Measurements from ENCODE around the gene KCNMA1. TPM values are rescaled to one million over a fixed set of nuclear protein-coding genes. Genes with fewer than 3 reads are reported as not detected.

KCNMA1 gene
- total RNA-seq, 1 experiment from 2014 or later = 0.08 TPM

GRCh38 chr10:76920581-76920980 is 717.0 kb downstream of the KCNMA1 start:
- no peak for DNase-seq (ENCODE audit: low spot score)

- DNase-seq (ENCODE audit: low spot score) = no peak
These were observed 719.5 kb downstream of the KCNMA1 start for GRCh38 chr10:76918106-76918505.

- no peak for DNase-seq (ENCODE audit: low spot score)
These were observed 720.5 kb downstream of the KCNMA1 start for GRCh38 chr10:76917071-76917470.

GRCh38 chr10:76916536-76916935 is 721.1 kb downstream of the KCNMA1 start:
- no peak for DNase-seq (ENCODE audit: low spot score)

GRCh38 chr10:76915316-76915715 is 722.3 kb downstream of the KCNMA1 start:
- no peak for DNase-seq (ENCODE audit: low spot score)

GRCh38 chr10:76911184-76911583 is 726.4 kb downstream of the KCNMA1 start:
- DNase-seq (ENCODE audit: low spot score) = no peak

- no peak for DNase-seq (ENCODE audit: low spot score)
These were observed 727.2 kb downstream of the KCNMA1 start for GRCh38 chr10:76910184-76910962.

GRCh38 chr10:76906256-76906655 is 731.4 kb downstream of the KCNMA1 start:
- DNase-seq (ENCODE audit: low spot score) = no peak

- no peak for DNase-seq (ENCODE audit: low spot score)
These were observed 732.4 kb downstream of the KCNMA1 start for GRCh38 chr10:76905251-76905650.

GRCh38 chr10:76903387-76903945 is 734.1 kb downstream of the KCNMA1 start:
- no peak for DNase-seq (ENCODE audit: low spot score)

- DNase-seq (ENCODE audit: low spot score) = peak; percentile 31
These were observed 734.7 kb downstream of the KCNMA1 start for GRCh38 chr10:76902949-76903348.

- no peak for DNase-seq (ENCODE audit: low spot score)
These were observed 735.9 kb downstream of the KCNMA1 start for GRCh38 chr10:76901701-76902100.

GRCh38 chr10:76899490-76899889 is 738.1 kb downstream of the KCNMA1 start:
- no peak for DNase-seq (ENCODE audit: low spot score)

- DNase-seq (ENCODE audit: low spot score) = no peak
These were observed 744.7 kb downstream of the KCNMA1 start for GRCh38 chr10:76892766-76893479.

- no peak for DNase-seq (ENCODE audit: low spot score)
These were observed 750.2 kb downstream of the KCNMA1 start for GRCh38 chr10:76887223-76888010.

GRCh38 chr10:76885816-76886215 is 751.8 kb downstream of the KCNMA1 start:
- no peak for DNase-seq (ENCODE audit: low spot score)

- no peak for DNase-seq (ENCODE audit: low spot score)
These were observed 752.8 kb downstream of the KCNMA1 start for GRCh38 chr10:76884673-76885275.

GRCh38 chr10:76883596-76883995 is 754.0 kb downstream of the KCNMA1 start:
- DNase-seq (ENCODE audit: low spot score) = no peak

- DNase-seq (ENCODE audit: low spot score) = no peak
These were observed 754.8 kb downstream of the KCNMA1 start for GRCh38 chr10:76882796-76883195.

- DNase-seq (ENCODE audit: low spot score) = no peak
These were observed 755.4 kb downstream of the KCNMA1 start for GRCh38 chr10:76882245-76882644.

GRCh38 chr10:76881477-76882220 is 756.0 kb downstream of the KCNMA1 start:
- no peak for DNase-seq (ENCODE audit: low spot score)
